Esophagus mucosa (tissue), 1 donor: Measurements from ENCODE around the gene OR5B21. TPM values are rescaled to one million over a fixed set of nuclear protein-coding genes. Genes with fewer than 3 reads are reported as not detected.

Source experiments
- ATAC-seq: fragments of 200-7000 bp; cut with Tn5 transposase; one replicate; pipeline ENCODE4 v1.9.1; 2020
- total RNA-seq: library from RNA; stranded (reverse); gene quantifications from one replicate; pipeline ENCODE4 v1.2.4, GENCODE V29; 2023
- donor health status: DM: yes; HTN: yes; CAD: no.

OR5B21 gene
- total RNA-seq, 1 donor from 2014 or later = not detected

- no peak for ATAC-seq
Observed at GRCh38 chr11:58490827-58491226, 17.1 kb downstream of the OR5B21 start.

DNA sequence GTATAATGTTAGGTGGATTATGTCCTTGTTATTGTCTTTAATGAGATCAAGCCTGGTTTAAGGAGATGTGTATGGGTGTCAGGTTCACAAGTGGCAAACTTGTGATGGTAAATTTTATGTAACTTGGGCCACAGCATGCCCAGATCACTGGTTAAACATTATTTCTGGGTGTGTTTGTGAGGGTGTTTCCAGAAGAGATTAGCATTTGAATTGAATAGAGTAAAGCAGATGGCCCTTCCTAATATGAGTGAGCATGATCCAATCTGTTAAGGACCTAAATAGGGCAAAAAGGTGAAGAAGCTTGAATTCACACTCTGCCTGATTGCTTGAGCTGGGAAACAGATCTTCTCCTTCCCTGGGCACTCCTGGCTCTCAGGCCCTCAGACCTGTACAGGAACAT, 20.7 kb downstream of the OR5B21 start:
- ATAC-seq = no peak

DNA sequence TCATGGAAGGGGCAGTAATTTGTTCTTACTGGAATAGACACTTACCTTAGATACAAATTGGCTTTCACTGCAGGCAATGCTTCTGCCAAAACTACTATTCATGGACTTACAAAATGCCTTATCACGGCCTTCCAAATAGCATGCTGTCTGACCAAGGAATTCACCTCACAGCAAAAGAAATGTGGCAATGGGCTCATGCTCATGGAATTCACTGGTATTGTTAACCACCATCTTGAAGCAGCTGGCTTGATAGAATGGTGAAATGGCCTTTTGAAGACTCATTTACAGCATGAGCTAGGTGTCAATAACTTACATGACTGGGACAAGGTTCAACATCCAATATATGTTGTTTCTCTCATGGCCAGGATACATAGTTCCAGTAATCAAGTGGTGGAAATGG, 21.9 kb downstream of the OR5B21 start:
- ATAC-seq = no peak

DNA sequence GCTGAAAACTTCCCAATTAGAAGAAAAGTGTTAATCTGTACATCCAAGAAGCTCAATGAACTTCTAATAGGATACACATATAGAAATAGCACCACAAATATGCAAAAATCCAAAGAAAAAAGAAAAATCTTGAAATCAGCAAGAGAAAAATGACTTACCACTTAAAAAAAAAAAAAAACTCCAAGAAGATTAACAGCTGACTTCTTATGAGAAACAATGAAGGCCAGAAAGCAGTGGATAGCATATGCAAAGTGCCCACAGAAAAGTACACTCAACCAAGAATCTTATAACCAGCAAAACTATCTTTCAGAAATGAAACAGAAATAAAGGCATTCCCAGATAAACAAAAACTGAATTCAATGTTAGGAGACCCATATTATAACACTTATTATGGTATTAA, 36.0 kb downstream of the OR5B21 start:
- no peak for ATAC-seq

- ATAC-seq = no peak
Observed at GRCh38 chr11:58466293-58466692, 41.6 kb downstream of the OR5B21 start.

DNA sequence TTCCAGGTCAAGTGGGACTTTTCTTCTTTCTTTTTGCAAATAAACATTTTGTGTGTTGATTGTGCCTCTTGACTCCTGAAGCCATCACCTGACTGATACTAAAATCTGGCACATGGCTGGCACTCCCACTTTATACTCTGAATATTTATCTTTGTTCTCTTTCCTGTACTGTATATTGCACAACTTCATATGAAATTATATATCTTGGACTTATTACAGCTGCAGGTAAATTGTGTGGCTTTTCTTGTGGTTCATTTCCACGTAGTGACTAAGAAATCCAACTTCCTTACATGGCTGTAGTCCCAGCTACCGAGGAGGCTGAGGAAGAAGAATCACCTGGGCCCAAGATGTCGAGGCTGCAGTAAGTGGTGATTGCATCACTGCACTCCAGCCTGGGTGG, 42.2 kb downstream of the OR5B21 start:
- ATAC-seq = no peak

Other genes with a start within 250 kb of the OR5B21 start
- gene OR10W1, start 239.8 kb downstream of the OR5B21 start, total RNA-seq = not detected
- not detected for gene OR5B17, start 149.0 kb downstream of the OR5B21 start, total RNA-seq
- gene OR5B3, start 101.2 kb downstream of the OR5B21 start, total RNA-seq = not detected
- not detected for gene OR5B2, start 80.0 kb downstream of the OR5B21 start, total RNA-seq
- gene OR5B12, start 65.9 kb downstream of the OR5B21 start, total RNA-seq = not detected
- 1.7 TPM for gene LPXN, start 67.8 kb upstream of the OR5B21 start, total RNA-seq
- 33.8 TPM for gene ZFP91, start 71.0 kb upstream of the OR5B21 start, total RNA-seq
- 0.76 TPM for gene CNTF, start 114.6 kb upstream of the OR5B21 start, total RNA-seq
- gene GLYAT, start 223.8 kb upstream of the OR5B21 start, total RNA-seq = not detected